ENCODE results near the gene GSK3A.
"Not testable (repeated sequence)": the region's sequence is repeated elsewhere in the genome, so short reads cannot be mapped to it uniquely, and the experiment has no call there.

The GSK3A gene

GRCh38 chr19:42268704-42269477, 26.5 kb upstream of the GSK3A start, which contains the start of gene CIC:
Gene CIC, plus strand, starts transcription at chr19:42269252. Its CDS starts 2,532 bp downstream, at chr19:42271784.
- TF ChIP-seq, protein P1, sequence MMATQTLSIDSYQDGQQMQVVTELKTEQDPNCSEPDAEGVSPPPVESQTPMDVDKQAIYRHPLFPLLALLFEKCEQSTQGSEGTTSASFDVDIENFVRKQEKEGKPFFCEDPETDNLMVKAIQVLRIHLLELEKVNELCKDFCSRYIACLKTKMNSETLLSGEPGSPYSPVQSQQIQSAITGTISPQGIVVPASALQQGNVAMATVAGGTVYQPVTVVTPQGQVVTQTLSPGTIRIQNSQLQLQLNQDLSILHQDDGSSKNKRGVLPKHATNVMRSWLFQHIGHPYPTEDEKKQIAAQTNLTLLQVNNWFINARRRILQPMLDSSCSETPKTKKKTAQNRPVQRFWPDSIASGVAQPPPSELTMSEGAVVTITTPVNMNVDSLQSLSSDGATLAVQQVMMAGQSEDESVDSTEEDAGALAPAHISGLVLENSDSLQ (IDR thresholded peaks at IDR 0.05) = peak; percentile 100
- TF ChIP-seq NFRKB (IDR thresholded peaks at IDR 0.05) (no peak), ZNF384 (IDR thresholded peaks at IDR 0.05) (peak; percentile 96), SP1 (IDR thresholded peaks at IDR 0.05) (peak; percentile 89), FOXA1 (IDR thresholded peaks at IDR 0.05) (no peak), CTBP1 (IDR thresholded peaks at IDR 0.05; ENCODE audit: borderline replicate concordance) (no peak), TARDBP (IDR thresholded peaks at IDR 0.05) (no peak), ELF4 (IDR thresholded peaks at IDR 0.05) (peak; percentile 44; the same call in 1 of the 2 replicates), ARNT (IDR thresholded peaks at IDR 0.05) (no peak), FOXK2 (IDR thresholded peaks at IDR 0.05) (no peak), FOXM1 (IDR thresholded peaks at IDR 0.05; ENCODE audit: borderline replicate concordance) (no peak), BHLHE40 (IDR thresholded peaks at IDR 0.05; ENCODE audit: borderline replicate concordance) (no peak), L3MBTL2 (conservative IDR thresholded peaks at IDR 0.05) (no peak)
- ChIA-PET POLR2A (interaction anchor here (1.2 kb wide), 1 partner anchor 11 kb away, joined by 4 read pairs; no protein-coding TSS in a partner anchor), CTCF (interaction anchor here (1.8 kb wide), 1 partner anchor 11 kb away, joined by 5 read pairs; no protein-coding TSS in a partner anchor)
- DNase-seq (ENCODE audit: extremely low spot score) = peak; percentile 93

GRCh38 chr19:42268142-42268703, 25.8 kb upstream of the GSK3A start:
- POLR2A ChIA-PET = interaction anchor here (1.1 to 1.4 kb wide), 3 partner anchors 12 to 25 kb away, joined by 5 to 7 read pairs (median 6); no protein-coding TSS in a partner anchor
- CTCF ChIA-PET = no interaction called here
- peak; percentile 86 for DNase-seq (ENCODE audit: extremely low spot score)
- TF ChIP-seq FOXK2 (IDR thresholded peaks at IDR 0.05) (no peak), BHLHE40 (IDR thresholded peaks at IDR 0.05; ENCODE audit: borderline replicate concordance) (no peak), ARNT (IDR thresholded peaks at IDR 0.05) (no peak), L3MBTL2 (conservative IDR thresholded peaks at IDR 0.05) (peak; percentile 87), NFRKB (IDR thresholded peaks at IDR 0.05) (no peak), LEF1 (IDR thresholded peaks at IDR 0.05; ENCODE audit: borderline replicate concordance) (peak; percentile 66; the same call in 1 of the 2 replicates), ELF4 (IDR thresholded peaks at IDR 0.05) (no peak), SP1 (IDR thresholded peaks at IDR 0.05) (no peak), ZNF384 (IDR thresholded peaks at IDR 0.05) (no peak)
- TF ChIP-seq, protein P1 (IDR thresholded peaks at IDR 0.05) = peak; percentile 63

- CTCF ChIA-PET = no interaction called here
- TF ChIP-seq LEF1 (IDR thresholded peaks at IDR 0.05; ENCODE audit: borderline replicate concordance) = no peak
- TF ChIP-seq L3MBTL2 (conservative IDR thresholded peaks at IDR 0.05) = no peak
- no peak for TF ChIP-seq FOXA1 (IDR thresholded peaks at IDR 0.05)
- TF ChIP-seq SUZ12 (IDR thresholded peaks at IDR 0.05) = no peak
- TF ChIP-seq NFRKB (IDR thresholded peaks at IDR 0.05) = no peak
- no peak for TF ChIP-seq FOXK2 (IDR thresholded peaks at IDR 0.05)
- no peak for TF ChIP-seq BHLHE40 (IDR thresholded peaks at IDR 0.05; ENCODE audit: borderline replicate concordance)
- no peak for TF ChIP-seq CTBP1 (IDR thresholded peaks at IDR 0.05; ENCODE audit: borderline replicate concordance)
- no peak for TF ChIP-seq ZNF384 (IDR thresholded peaks at IDR 0.05)
- no peak for TF ChIP-seq ARNT (IDR thresholded peaks at IDR 0.05)
- no peak for TF ChIP-seq TARDBP (IDR thresholded peaks at IDR 0.05)
- no peak for TF ChIP-seq FOXM1 (IDR thresholded peaks at IDR 0.05; ENCODE audit: borderline replicate concordance)
- no peak for TF ChIP-seq SP1 (IDR thresholded peaks at IDR 0.05)
- TF ChIP-seq HDGF (IDR thresholded peaks at IDR 0.05; ENCODE audit: borderline replicate concordance) = no peak
- TF ChIP-seq, protein P1 (IDR thresholded peaks at IDR 0.05) = no peak
- TF ChIP-seq ELF4 (IDR thresholded peaks at IDR 0.05) = no peak
- no peak for DNase-seq (ENCODE audit: extremely low spot score)
- POLR2A ChIA-PET = interaction anchor here (1.1 to 1.4 kb wide), 3 partner anchors 12 to 24 kb away, joined by 5 to 7 read pairs (median 6); no protein-coding TSS in a partner anchor
These were observed 25.3 kb upstream of the GSK3A start for GRCh38 chr19:42267644-42268141.

DNA sequence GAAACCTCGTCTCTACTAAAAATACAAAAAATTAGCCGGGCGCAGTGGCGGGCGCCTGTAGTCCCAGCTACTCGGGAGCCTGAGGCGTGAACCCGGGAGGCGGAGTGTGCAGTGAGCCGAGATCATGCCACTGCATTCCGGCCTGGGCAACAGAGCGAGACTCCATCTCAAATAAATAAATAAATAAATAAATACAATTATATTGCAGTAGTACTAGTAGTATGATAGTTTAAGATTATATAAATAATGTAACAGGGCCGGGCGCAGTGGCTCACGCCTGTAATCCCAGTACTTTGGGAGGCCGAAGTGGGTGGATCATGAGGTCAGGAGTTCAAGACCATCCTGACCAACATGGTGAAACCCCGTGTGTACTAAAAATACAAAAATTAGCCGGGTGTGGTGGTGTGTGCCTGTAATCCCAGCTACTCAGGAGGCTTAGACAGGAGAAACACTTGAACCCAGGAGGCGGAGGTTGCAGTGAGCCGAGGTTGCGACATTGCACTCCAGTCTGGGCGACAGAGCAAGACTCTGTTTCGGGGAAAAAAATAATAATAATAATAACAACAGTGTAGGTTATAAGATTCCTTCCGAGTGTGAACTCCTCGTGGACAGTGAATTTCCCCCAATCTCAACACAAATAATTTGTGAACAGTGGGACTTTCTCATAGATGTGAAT, 24.7 kb upstream of the GSK3A start:
- POLR2A ChIA-PET = interaction anchor here (1.1 to 1.4 kb wide), 3 partner anchors 11 to 24 kb away, joined by 5 to 7 read pairs (median 6); no protein-coding TSS in a partner anchor
- CTCF ChIA-PET; DNase-seq (ENCODE audit: extremely low spot score): not testable (repeated sequence)

DNA sequence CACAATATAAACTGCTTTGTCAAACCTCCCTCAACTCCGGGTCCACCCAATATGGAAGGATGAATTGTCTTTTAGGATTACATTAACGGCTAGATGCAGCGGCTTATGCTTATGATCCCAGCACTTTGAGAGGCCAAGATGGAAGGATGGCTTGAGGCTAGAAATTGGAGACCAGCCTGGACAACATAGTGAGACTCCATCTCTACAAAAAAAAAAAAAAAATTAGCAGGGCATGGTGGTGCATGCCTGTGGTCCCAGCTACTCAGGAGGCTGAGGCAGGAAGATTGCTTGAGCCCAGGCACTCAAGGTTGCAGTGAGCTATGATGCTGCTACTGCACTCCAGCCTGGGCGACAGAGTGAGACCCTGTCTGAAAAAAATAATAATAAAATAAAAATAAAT, 23.7 kb upstream of the GSK3A start:
- DNase-seq (ENCODE audit: extremely low spot score); CTCF ChIA-PET: not testable (repeated sequence)
- TF ChIP-seq ZNF384 (IDR thresholded peaks at IDR 0.05) = peak; percentile 56; the same call in 1 of the 2 replicates
- POLR2A ChIA-PET = interaction anchor here (1.1 kb wide), 1 partner anchor 10 kb away, joined by 4 read pairs; no protein-coding TSS in a partner anchor
